Retinal pigment epithelial cell (primary cell): ENCODE results near the gene ASIC2.

Source experiments
- DNase-seq: peaks from one replicate; pipeline ENCODE4 v3.0.0-alpha.2; 2010; ENCODE audit warnings: low read depth
- H3K4me3 ChIP-seq: 2 replicates; pipeline ENCODE4 v1.5.1; 2011; ENCODE audit warnings: mild to moderate bottlenecking, low read length, control low read depth, moderate library complexity
- TF ChIP-seq, protein P1 (sequence below): conservative IDR thresholded peaks from 2 replicates; pipeline ENCODE4 v1.5.1; 2011; ENCODE audit warnings: low read depth, low read length, control low read depth, inconsistent platforms

The ASIC2 gene

DNA sequence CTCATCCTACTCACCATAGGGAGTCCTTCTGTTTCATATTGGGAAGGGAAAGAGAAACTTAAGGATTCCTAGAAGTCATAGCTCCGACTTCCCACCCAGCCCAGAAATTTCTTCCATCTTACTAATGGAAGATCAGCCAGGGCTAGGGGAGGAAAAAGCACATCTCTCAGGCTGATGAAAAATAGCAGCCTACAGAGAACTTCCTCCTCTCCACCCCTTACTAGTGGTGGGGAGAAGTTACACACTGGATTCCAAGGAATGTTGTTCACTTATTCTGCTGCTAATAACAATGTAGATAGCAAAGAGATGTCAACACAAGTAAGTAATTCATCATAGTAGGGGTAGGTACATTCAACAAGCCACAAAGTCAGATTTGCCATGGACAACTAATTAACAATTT, 207.1 kb downstream of the ASIC2 start:
- no peak for DNase-seq
- no peak overlapping the region for H3K4me3 ChIP-seq
- TF ChIP-seq, protein P1, sequence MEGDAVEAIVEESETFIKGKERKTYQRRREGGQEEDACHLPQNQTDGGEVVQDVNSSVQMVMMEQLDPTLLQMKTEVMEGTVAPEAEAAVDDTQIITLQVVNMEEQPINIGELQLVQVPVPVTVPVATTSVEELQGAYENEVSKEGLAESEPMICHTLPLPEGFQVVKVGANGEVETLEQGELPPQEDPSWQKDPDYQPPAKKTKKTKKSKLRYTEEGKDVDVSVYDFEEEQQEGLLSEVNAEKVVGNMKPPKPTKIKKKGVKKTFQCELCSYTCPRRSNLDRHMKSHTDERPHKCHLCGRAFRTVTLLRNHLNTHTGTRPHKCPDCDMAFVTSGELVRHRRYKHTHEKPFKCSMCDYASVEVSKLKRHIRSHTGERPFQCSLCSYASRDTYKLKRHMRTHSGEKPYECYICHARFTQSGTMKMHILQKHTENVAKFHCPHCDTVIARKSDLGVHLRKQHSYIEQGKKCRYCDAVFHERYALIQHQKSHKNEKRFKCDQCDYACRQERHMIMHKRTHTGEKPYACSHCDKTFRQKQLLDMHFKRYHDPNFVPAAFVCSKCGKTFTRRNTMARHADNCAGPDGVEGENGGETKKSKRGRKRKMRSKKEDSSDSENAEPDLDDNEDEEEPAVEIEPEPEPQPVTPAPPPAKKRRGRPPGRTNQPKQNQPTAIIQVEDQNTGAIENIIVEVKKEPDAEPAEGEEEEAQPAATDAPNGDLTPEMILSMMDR, result no peak

DNA sequence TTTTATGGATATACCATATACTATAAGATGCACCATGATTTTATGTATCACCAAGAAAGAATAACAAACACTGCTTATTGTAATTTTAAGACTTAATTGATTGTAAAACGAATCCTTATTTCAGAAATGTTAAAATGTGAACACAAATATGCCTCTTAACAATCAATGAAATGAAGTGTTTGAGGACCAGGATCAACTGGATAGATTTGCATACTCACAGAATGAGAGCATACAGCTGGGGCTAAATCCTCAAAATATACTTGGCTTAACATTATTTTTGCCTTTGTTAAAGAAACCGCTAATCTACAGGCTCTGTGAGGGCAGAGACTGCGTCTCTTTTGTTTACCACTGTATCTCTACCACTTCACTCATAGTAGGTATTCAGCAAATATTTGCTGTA, 207.8 kb downstream of the ASIC2 start:
- TF ChIP-seq, protein P1, result no peak
- no peak for DNase-seq
- H3K4me3 ChIP-seq, result no peak overlapping the region

DNA sequence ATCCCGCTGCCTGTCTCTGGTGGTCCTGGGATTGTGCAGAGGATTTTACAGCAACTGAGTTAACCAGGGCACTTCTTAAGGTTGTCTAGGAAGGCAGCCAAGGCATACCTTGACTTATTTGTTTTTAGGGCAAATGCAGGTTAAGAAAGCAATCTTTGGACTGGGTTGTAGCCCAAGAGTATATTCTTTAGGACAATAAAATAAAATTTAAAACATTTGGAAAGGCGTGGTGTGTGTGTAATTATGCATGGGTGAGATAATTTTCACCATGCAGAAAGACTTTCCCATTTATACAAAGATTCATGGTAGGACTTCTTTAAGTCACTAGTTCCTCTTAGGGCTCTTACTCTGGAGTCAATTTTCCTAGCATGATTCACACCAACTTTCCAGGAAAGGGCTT, 208.3 kb downstream of the ASIC2 start:
- DNase-seq, result no peak
- no peak overlapping the region for H3K4me3 ChIP-seq
- TF ChIP-seq, protein P1, result no peak

DNA sequence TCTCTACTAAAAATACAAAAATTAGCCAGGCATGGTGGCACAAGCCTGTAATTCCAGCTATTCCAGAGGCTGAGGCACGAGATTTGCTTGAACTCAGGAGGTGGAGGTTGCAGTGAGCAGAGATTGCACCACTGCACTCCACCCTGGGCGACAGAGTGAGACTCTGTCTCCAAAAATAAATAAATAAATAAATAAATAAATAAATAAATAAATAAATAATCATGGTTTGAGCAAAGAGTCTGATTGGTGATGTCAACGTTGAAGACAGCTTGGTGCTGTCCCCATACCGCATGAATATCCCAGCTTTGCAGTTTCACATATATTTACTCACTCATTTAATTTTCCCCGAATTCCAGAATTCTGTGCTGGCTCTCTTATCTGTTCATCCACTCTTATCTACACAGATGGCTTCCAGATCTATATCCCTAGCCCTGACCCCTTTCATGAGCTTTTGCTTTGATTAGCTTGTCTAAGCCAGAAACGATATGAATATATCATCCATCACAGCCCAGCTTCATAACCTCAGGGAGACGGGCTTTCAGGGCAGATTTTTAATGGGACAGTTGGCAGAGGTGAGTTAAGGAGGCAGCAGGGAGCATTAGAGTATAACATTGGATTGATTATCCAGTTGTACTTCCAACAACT, 210.4 kb downstream of the ASIC2 start:
- no peak for DNase-seq
- no peak overlapping the region for H3K4me3 ChIP-seq
- TF ChIP-seq, protein P1, result no peak

DNA sequence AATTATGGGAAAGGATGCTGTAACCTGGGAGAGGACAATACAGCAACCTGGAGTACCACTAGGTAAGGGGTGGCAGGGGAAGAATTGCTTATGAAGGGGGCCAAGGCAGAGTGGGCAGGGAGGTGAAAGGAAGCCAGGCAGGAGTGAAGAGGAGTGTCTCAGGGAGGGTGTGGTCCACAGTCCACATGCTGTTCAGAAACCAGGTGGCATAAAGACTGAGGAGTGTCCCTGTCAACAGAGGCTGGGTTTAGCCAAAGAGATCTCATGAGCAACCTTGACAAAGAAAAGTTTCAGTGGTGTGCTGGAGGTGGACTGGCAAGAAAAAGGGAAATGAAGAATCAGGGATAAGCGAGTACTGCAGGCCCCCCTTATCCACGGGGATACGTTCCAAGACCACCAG, 213.0 kb downstream of the ASIC2 start:
- TF ChIP-seq, protein P1, result no peak
- no peak for DNase-seq
- no peak overlapping the region for H3K4me3 ChIP-seq

DNA sequence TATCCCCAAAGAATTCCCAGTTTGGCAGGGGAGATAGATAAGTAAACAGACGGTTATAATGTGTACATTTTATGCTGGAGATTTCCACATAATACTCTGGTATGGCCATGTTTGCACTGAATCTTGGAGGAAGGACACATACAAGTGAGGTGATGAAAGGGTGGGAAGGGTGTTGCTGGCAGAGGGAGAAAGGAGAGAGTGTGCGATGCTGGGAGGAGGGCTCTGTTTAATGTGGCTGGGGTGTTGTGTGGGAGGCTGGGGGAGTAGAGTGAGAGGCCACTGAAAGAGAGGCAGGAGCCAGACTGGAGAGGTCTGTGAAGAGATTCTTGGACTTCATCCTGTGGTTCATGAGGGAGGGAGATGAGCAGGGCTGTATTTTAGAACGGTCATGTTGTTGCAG, 213.9 kb downstream of the ASIC2 start:
- H3K4me3 ChIP-seq, result no peak overlapping the region
- TF ChIP-seq, protein P1, result no peak
- no peak for DNase-seq

DNA sequence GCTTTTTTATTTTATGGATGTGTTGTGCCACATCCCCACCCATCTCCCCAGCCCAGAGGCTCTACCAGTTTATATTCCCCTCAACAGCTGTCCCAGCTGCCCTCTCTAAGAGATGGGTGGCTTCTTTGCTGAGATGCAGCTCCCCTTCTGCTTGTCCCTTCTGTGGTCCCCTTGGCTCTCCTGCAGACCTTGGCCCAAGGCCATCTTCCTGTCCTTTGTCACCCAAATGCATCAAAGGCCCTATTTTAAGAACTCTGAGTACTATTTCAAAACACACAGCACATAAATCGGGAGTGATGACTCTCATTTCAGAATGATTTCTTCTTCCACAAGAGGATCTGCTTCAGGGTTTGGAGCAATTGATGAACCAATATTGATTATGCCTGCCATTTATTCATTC, 216.1 kb downstream of the ASIC2 start:
- no peak for DNase-seq
- no peak overlapping the region for H3K4me3 ChIP-seq
- TF ChIP-seq, protein P1, result no peak
